Epithelial cell of proximal tubule (primary cell): ENCODE measurements around the gene TC2N. TPM values are rescaled to one million over a fixed set of nuclear protein-coding genes. Genes with fewer than 3 reads are reported as not detected.
"Not testable (repeated sequence)": the region's sequence is repeated elsewhere in the genome, so short reads cannot be mapped to it uniquely, and the experiment has no call there.

Experiments
- DNase-seq: peaks from one replicate; pipeline ENCODE4 v3.0.0-alpha.2; 2011; ENCODE audit warnings: low read depth
- H3K4me3 ChIP-seq: 2 replicates; pipeline ENCODE4 v1.5.1; 2011; ENCODE audit warnings: low read depth, mild to moderate bottlenecking, low read length
- CTCF ChIP-seq: conservative IDR thresholded peaks from 2 replicates; pipeline ENCODE4 v1.5.1; 2012; ENCODE audit warnings: low read depth, mild to moderate bottlenecking, low read length
- total RNA-seq: library from RNA; depleted of rRNA; stranded (reverse); fragments of >200 nt; gene quantifications from 2 replicates; pipeline ENCODE4 v1.2.3, GENCODE V29; 2015

TC2N gene
- total RNA-seq, 1 donor from 2014 or later = 5.1 TPM

GRCh38 chr14:91829511-91829910 lies 37.8 kb downstream of the TC2N start:
- no peak overlapping the region for H3K4me3 ChIP-seq
- no peak for TF ChIP-seq CTCF
- DNase-seq = no peak

GRCh38 chr14:91827746-91828145 lies 39.6 kb downstream of the TC2N start:
- DNase-seq = no peak
- TF ChIP-seq CTCF = no peak

GRCh38 chr14:91817566-91818325 lies 49.6 kb downstream of the TC2N start:
- no peak overlapping the region for H3K4me3 ChIP-seq
- no peak for TF ChIP-seq CTCF
- DNase-seq = peak; percentile 25

More at GRCh38 chr14:91827746-91828145, 39.6 kb downstream of the TC2N start:
- H3K4me3 ChIP-seq = no peak overlapping the region

GRCh38 chr14:91814317-91814716 lies 53.0 kb downstream of the TC2N start:
- H3K4me3 ChIP-seq = no peak overlapping the region
- TF ChIP-seq CTCF = no peak
- no peak for DNase-seq

DNA sequence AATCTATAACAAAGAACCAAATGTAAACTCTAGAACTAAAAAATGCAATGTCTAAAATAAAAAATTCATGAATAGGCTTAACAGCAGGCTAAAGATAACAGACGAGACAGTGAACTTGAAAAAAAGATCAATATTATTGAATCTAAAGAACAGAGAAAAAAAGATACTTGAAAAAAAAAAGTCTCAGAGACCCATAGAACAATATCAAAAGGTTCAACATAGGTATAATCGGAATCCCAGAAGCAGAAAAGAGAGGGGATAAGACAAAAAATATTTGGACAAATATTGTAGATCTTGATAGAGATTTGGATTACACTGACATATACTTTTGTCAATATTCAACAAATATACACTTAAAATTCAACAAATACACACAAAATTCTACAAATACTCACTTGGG lies 56.6 kb downstream of the TC2N start:
- no peak overlapping the region for H3K4me3 ChIP-seq
- no peak for TF ChIP-seq CTCF
- no peak for DNase-seq

DNA sequence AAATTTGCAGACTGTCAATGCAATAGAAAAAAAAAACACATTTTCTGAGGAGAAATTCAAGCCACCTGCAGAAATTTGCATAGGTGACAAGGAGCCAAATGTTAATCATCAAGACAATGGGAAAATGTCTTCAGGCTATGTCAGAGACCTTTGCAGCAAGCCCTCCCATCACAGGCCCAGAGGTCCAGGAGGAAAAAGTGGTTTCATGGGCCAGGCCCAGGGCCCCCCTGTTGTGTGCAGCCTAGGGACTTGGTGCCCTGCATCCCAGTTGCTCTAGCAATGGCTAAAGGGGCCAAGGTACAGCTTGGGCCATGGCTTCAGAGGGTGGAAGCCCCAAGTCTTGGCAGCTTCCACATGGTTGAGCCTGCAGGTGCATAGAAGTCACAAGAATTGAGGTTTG lies 60.6 kb downstream of the TC2N start:
- TF ChIP-seq CTCF = no peak
- DNase-seq = no peak
- H3K4me3 ChIP-seq = no peak overlapping the region

GRCh38 chr14:91806094-91806493 lies 61.2 kb downstream of the TC2N start:
- DNase-seq, H3K4me3 ChIP-seq: not testable (repeated sequence)
